Measurements from ENCODE around the gene ARL15.

GRCh38 chr5:53936481-53937352, 373.7 kb downstream of the ARL15 start:
- TF ChIP-seq POLR2A (IDR thresholded peaks at IDR 0.05; ENCODE audit: extremely low read depth, insufficient read length): no peak
- TF ChIP-seq CTCF (IDR thresholded peaks at IDR 0.05; ENCODE audit: low read depth, low read length): no peak
- no peak for TF ChIP-seq MYC (IDR thresholded peaks at IDR 0.05; ENCODE audit: low read depth, low read length)
- no peak for TF ChIP-seq MAX (IDR thresholded peaks at IDR 0.05; ENCODE audit: low read depth, low read length)
